ENCODE results near the gene CLDN16. TPM values are rescaled to one million over a fixed set of nuclear protein-coding genes. Genes with fewer than 3 reads are reported as not detected.

The CLDN16 gene
- total and polyA plus RNA-seq, 7 donors = not detected

DNA sequence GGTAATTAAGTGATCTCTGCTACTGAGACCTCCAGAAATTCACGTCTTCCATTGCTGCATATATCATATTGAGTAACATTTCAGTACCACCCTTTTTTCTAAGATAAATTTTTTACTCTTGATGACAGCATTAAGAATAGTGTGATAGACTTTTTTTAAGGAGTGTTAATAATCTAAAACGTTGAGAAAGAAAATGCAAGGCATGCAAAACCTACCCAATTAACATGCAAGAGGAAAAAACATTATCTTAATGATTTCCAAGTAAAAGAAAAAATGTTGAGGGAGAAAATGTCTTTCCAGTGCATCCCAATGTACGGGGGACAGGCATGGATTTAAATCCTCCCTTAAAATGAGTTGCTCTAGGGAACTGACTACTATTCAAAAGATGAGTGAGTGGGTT lies 740 bp downstream of the CLDN16 start:
- intact Hi-C loops (cut with DNase I) = no loop called here
- no peaks in the 10 kb centered on the region for H3K27me3 ChIP-seq (ENCODE audit: insufficient read depth in 3 of 3, low read length in 2 of 3)
- 57 to 65% (median 63%) methylated on average over 3 of the region's 3 CpGs for WGBS, 3 donors

GRCh38 chr3:190396001-190396400 lies 8.0 kb downstream of the CLDN16 start:
- TF ChIP-seq CTCF (IDR thresholded peaks at IDR 0.05) = no peak
- H3K9me3 ChIP-seq = no peaks in the 10 kb centered on the region
- H3K36me3 ChIP-seq (ENCODE audit: insufficient read depth in 1 of 2, low read depth in 1 of 2) = no peaks in the 10 kb centered on the region
- intact Hi-C loops (cut with DNase I) = no loop called here
- no peak overlapping the region for H3K4me3 ChIP-seq
- H3K27me3 ChIP-seq (ENCODE audit: insufficient read depth in 3 of 3, low read length in 2 of 3) = no peaks in the 10 kb centered on the region
- H3K4me1 ChIP-seq = no peaks in the 10 kb centered on the region
- DNase-seq (no peak), ATAC-seq (no peak)
- H3K27ac ChIP-seq = no peak overlapping the region

More for the DNA sequence above, 740 bp downstream of the CLDN16 start:
- Histone ChIP-seq H3K27ac (no peak overlapping the region), H3K4me1 (no peaks in the 10 kb centered on the region), H3K9me3 (no peaks in the 10 kb centered on the region), H3K36me3 (ENCODE audit: insufficient read depth in 1 of 2, low read depth in 1 of 2) (no peaks in the 10 kb centered on the region), H3K4me3 (no peak overlapping the region)
- ATAC-seq (no peak), DNase-seq (no peak)
- TF ChIP-seq CTCF (IDR thresholded peaks at IDR 0.05) = no peak

- Histone ChIP-seq H3K9me3 (no peaks in the 10 kb centered on the region), H3K27me3 (ENCODE audit: insufficient read depth in 3 of 3, low read length in 2 of 3) (no peaks in the 10 kb centered on the region), H3K4me1 (no peaks in the 10 kb centered on the region), H3K4me3 (no peak overlapping the region), H3K36me3 (ENCODE audit: insufficient read depth in 1 of 2, low read depth in 1 of 2) (no peaks in the 10 kb centered on the region), H3K27ac (no peak overlapping the region)
- intact Hi-C loops (cut with DNase I) = no loop called here
- no peak for TF ChIP-seq CTCF (IDR thresholded peaks at IDR 0.05)
- no peak for ATAC-seq
- 64 to 72% (median 65%) methylated on average over 4 of the region's 4 CpGs for WGBS, 3 donors
- no peak for DNase-seq
These were observed 9.9 kb downstream of the CLDN16 start for GRCh38 chr3:190397889-190398288.

DNA sequence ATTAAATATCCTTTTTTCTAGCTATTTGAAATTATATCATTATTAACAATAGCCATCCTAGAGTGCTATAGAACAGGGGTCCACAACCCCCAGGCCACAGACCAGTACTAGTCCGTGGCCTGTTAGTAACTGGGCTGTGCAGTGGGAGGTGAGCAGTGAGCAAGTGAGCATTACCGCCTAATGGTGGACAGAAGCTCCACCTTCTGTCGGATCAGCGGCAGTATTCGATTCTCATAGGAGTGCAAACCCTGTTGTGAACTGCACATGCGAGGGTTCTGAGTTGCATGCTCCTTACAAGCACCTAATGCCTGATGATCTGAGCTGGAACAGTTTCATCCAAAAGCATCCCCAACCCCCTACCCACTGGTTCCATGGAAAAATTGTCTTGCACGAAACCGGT lies 11.7 kb downstream of the CLDN16 start:
- no peak overlapping the region for H3K4me3 ChIP-seq
- intact Hi-C loops (cut with DNase I) = no loop called here
- H3K36me3 ChIP-seq (ENCODE audit: insufficient read depth in 1 of 2, low read depth in 1 of 2) = no peaks in the 10 kb centered on the region
- ATAC-seq = no peak
- H3K27ac ChIP-seq = no peak overlapping the region
- WGBS, 3 donors = 95 to 97% (median 95%) methylated on average over 8 of the region's 8 CpGs
- no peaks in the 10 kb centered on the region for H3K4me1 ChIP-seq
- H3K27me3 ChIP-seq (ENCODE audit: insufficient read depth in 3 of 3, low read length in 2 of 3) = no peaks in the 10 kb centered on the region
- no peak for TF ChIP-seq CTCF (IDR thresholded peaks at IDR 0.05)
- DNase-seq = no peak
- no peaks in the 10 kb centered on the region for H3K9me3 ChIP-seq

- no peak overlapping the region for H3K4me3 ChIP-seq
These were observed 14.0 kb downstream of the CLDN16 start for GRCh38 chr3:190401963-190402362.

More at GRCh38 chr3:190401963-190402362, 14.0 kb downstream of the CLDN16 start:
- H3K27ac ChIP-seq = no peak overlapping the region
- no peaks in the 10 kb centered on the region for H3K4me1 ChIP-seq
- no peaks in the 10 kb centered on the region for H3K27me3 ChIP-seq (ENCODE audit: insufficient read depth in 3 of 3, low read length in 2 of 3)
- ATAC-seq (no peak), DNase-seq (no peak)
- TF ChIP-seq CTCF (IDR thresholded peaks at IDR 0.05) = no peak
- no peaks in the 10 kb centered on the region for H3K36me3 ChIP-seq (ENCODE audit: insufficient read depth in 1 of 2, low read depth in 1 of 2)
- intact Hi-C loops (cut with DNase I) = no loop called here
- WGBS, 3 donors = 56 to 60% (median 57%) methylated on average over 4 of the region's 4 CpGs
- H3K9me3 ChIP-seq = no peaks in the 10 kb centered on the region

All from psoas muscle (tissue), 8 donors.